OCI-LY3 (cell line): ENCODE results near the gene RGS6.
A peak's percentile ranks its signal among the peaks of the same experiment; 100 is the strongest.

Experiments used
- H2AFZ ChIP-seq: fragments of 200-600, 300-600 bp; shearing (Covaris generic); 2 replicates; pipeline ENCODE4 v1.6.0; 2014; ENCODE audit warnings: antibody characterized with exemption, low read depth, low read length
- H3K27ac ChIP-seq: fragments of 200-600, 300-600 bp; sonication (generic); 2 replicates; pipeline ENCODE4 v1.5.1; 2014; ENCODE audit warnings: mild to moderate bottlenecking, low read length, moderate library complexity, mixed read lengths
- H3K27me3 ChIP-seq: fragments of 200-600, 300-600 bp; sonication (generic); 2 replicates; pipeline ENCODE4 v1.6.1; 2014; ENCODE audit warnings: low read depth, low read length, mixed read lengths
- H3K36me3 ChIP-seq: fragments of 200-600, 300-600 bp; sonication (generic); replicated peaks from 2 replicates; pipeline ENCODE3; 2014; ENCODE audit warnings: low read depth, low read length, mixed read lengths
- H3K4me1 ChIP-seq: fragments of 300-600, 200-600 bp; sonication (generic); 2 replicates; pipeline ENCODE4 v1.6.1; 2014; ENCODE audit warnings: low read length, mixed read lengths
- H3K4me2 ChIP-seq: fragments of 200-600, 300-600 bp; sonication (generic); 2 replicates; pipeline ENCODE4 v1.6.1; 2014; ENCODE audit warnings: low read length, mixed read lengths
- H3K4me3 ChIP-seq: fragments of 300-600, 200-600 bp; sonication (generic); 2 replicates; pipeline ENCODE4 v1.5.1; 2014; ENCODE audit warnings: antibody characterized with exemption, mild to moderate bottlenecking, low read length, moderate library complexity
- H3K79me2 ChIP-seq: fragments of 300-600, 200-600 bp; shearing (Covaris generic); 2 replicates; pipeline ENCODE4 v1.6.1; 2014; ENCODE audit warnings: mild to moderate bottlenecking, low read length, mixed read lengths
- H3K9ac ChIP-seq: fragments of 300-600, 200-600 bp; shearing (Covaris generic); 2 replicates; pipeline ENCODE4 v1.6.0; 2014; ENCODE audit warnings: mild to moderate bottlenecking, low read length, moderate library complexity
- H3K9me3 ChIP-seq: fragments of 200-600, 300-600 bp; shearing (Covaris generic); 2 replicates; pipeline ENCODE4 v1.6.1; 2014; ENCODE audit warnings: low read length, mixed read lengths; ENCODE audit not compliant: insufficient read depth
- H4K20me1 ChIP-seq: fragments of 200-600, 300-600 bp; sonication (generic); 2 replicates; pipeline ENCODE4 v1.6.1; 2016; ENCODE audit warnings: low read length, mixed read lengths; ENCODE audit not compliant: insufficient read depth
- CTCF ChIP-seq: fragments of 200-600, 300-600 bp; sonication (generic); IDR thresholded peaks from 2 replicates; pipeline ENCODE4 v1.5.1; 2014; ENCODE audit warnings: antibody characterized with exemption, low read length, low read depth
- EZH2phosphoT487 ChIP-seq: fragments of 200-600 bp; shearing (Covaris generic); IDR thresholded peaks from 2 replicates; pipeline ENCODE4 v1.6.1; 2018; ENCODE audit warnings: antibody characterized with exemption, mixed run types, low read depth

The RGS6 gene

GRCh38 chr14:72418806-72419205 lies 486.6 kb downstream of the RGS6 start:
- Histone ChIP-seq H4K20me1 (no peaks in the 10 kb centered on the region), H2AFZ (no peak overlapping the region), H3K9ac (no peak overlapping the region), H3K79me2 (no peaks in the 10 kb centered on the region), H3K27me3 (peaks cover 3% of the 10 kb centered on the region; the same call in 1 of the 2 replicates), H3K4me3 (no peak overlapping the region), H3K4me1 (no peaks in the 10 kb centered on the region; the same call in 1 of the 2 replicates), H3K27ac (no peak overlapping the region), H3K36me3 (no peaks in the 10 kb centered on the region), H3K9me3 (no peaks in the 10 kb centered on the region), H3K4me2 (no peak overlapping the region)
- TF ChIP-seq EZH2phosphoT487 (no peak), CTCF (no peak)

GRCh38 chr14:72419226-72419775 lies 487.1 kb downstream of the RGS6 start:
- no peak for TF ChIP-seq EZH2phosphoT487
- TF ChIP-seq CTCF, result no peak

GRCh38 chr14:72420749-72421474 lies 488.7 kb downstream of the RGS6 start:
- H3K36me3 ChIP-seq, result no peaks in the 10 kb centered on the region
- no peak overlapping the region for H3K27ac ChIP-seq
- no peaks in the 10 kb centered on the region for H4K20me1 ChIP-seq
- no peak overlapping the region for H2AFZ ChIP-seq
- peak overlapping the region; percentile 57 for H3K4me2 ChIP-seq
- no peaks in the 10 kb centered on the region for H3K9me3 ChIP-seq
- no peaks in the 10 kb centered on the region; the same call in 1 of the 2 replicates for H3K4me1 ChIP-seq
- H3K79me2 ChIP-seq, result no peaks in the 10 kb centered on the region
- H3K9ac ChIP-seq, result no peak overlapping the region
- peak overlapping the region; percentile 21; the same call in 1 of the 2 replicates for H3K4me3 ChIP-seq
- TF ChIP-seq CTCF, result peak; percentile 92
- TF ChIP-seq EZH2phosphoT487, result no peak
- peaks cover 19% of the 10 kb centered on the region; the same call in 1 of the 2 replicates for H3K27me3 ChIP-seq

More at GRCh38 chr14:72419226-72419775, 487.1 kb downstream of the RGS6 start:
- no peaks in the 10 kb centered on the region; the same call in 1 of the 2 replicates for H3K4me1 ChIP-seq
- no peak overlapping the region for H2AFZ ChIP-seq
- H3K79me2 ChIP-seq, result no peaks in the 10 kb centered on the region
- H3K4me3 ChIP-seq, result no peak overlapping the region
- H3K27me3 ChIP-seq, result peaks cover 7% of the 10 kb centered on the region; the same call in 1 of the 2 replicates
- H3K9ac ChIP-seq, result no peak overlapping the region
- H3K27ac ChIP-seq, result no peak overlapping the region
- no peaks in the 10 kb centered on the region for H4K20me1 ChIP-seq
- no peaks in the 10 kb centered on the region for H3K9me3 ChIP-seq
- H3K4me2 ChIP-seq, result no peak overlapping the region
- H3K36me3 ChIP-seq, result no peaks in the 10 kb centered on the region

DNA sequence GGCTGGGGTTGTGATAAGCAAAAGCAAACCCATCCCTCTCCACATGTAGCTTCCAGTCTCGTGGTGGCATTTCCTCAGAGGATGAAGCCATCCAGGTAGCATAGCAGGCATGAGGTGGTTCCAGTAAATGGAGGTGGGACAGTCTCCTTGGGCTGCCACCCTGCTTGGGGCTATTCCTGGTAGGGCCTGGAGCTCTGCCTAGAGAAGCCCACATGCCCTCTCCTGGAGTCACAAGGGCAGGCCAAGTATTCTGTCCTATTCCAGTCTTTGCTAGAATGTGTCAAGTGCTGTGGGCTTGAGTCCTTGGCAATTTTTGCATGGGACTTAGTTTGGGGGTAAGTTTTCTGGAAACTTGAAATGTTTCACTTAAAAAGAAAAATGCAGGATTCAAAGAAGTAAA lies 491.7 kb downstream of the RGS6 start:
- Histone ChIP-seq H3K27ac (no peak overlapping the region), H3K9me3 (no peaks in the 10 kb centered on the region), H3K4me2 (no peak overlapping the region), H3K4me1 (no peaks in the 10 kb centered on the region; the same call in 1 of the 2 replicates), H3K9ac (no peak overlapping the region), H3K4me3 (no peak overlapping the region), H4K20me1 (no peaks in the 10 kb centered on the region), H2AFZ (no peak overlapping the region), H3K79me2 (no peaks in the 10 kb centered on the region), H3K36me3 (no peaks in the 10 kb centered on the region), H3K27me3 (peaks cover 44% of the 10 kb centered on the region)
- no peak for TF ChIP-seq CTCF
- TF ChIP-seq EZH2phosphoT487, result no peak
